Neural progenitor cell (in vitro differentiated cells): ENCODE measurements around the gene PLA2G5. TPM values are rescaled to one million over a fixed set of nuclear protein-coding genes. Genes with fewer than 3 reads are reported as not detected.

Experiments
- DNase-seq: peaks from one replicate; pipeline ENCODE4 v3.0.0-alpha.2; 2016; ENCODE audit warnings: low spot score
- H2AFZ ChIP-seq: fragments of 200-600 bp; sonication (generic); replicated peaks from 2 replicates; pipeline ENCODE4 v1.6.1; 2016; ENCODE audit warnings: antibody characterized with exemption
- H3F3A ChIP-seq: fragments of 200-600 bp; sonication (generic); 2 replicates; pipeline ENCODE4 v1.6.1; 2016; ENCODE audit warnings: antibody characterized with exemption, low read depth
- H3K27ac ChIP-seq: fragments of 200-600 bp; sonication (generic); 2 replicates; pipeline ENCODE4 v1.5.1; 2016; ENCODE audit warnings: mild to moderate bottlenecking
- H3K27me3 ChIP-seq: fragments of 200-600 bp; sonication (generic); 2 replicates; pipeline ENCODE4 v1.6.1; 2016; ENCODE audit warnings: mild to moderate bottlenecking, moderate library complexity
- H3K36me3 ChIP-seq: fragments of 200-600 bp; sonication (generic); 2 replicates; pipeline ENCODE4 v1.5.1; 2016
- H3K4me1 ChIP-seq: fragments of 200-600 bp; sonication (generic); 2 replicates; pipeline ENCODE4 v1.6.1; 2016; ENCODE audit warnings: mixed run types
- H3K4me2 ChIP-seq: fragments of 200-600 bp; sonication (generic); 2 replicates; pipeline ENCODE4 v1.6.1; 2016
- H3K4me3 ChIP-seq: fragments of 200-600 bp; sonication (generic); 2 replicates; pipeline ENCODE4 v1.5.1; 2016
- H3K79me2 ChIP-seq: fragments of 200-600 bp; sonication (generic); 2 replicates; pipeline ENCODE4 v1.6.1; 2016; ENCODE audit warnings: low read depth
- H3K9ac ChIP-seq: fragments of 200-600 bp; sonication (generic); 2 replicates; pipeline ENCODE4 v1.6.1; 2016
- H3K9me3 ChIP-seq: fragments of 200-600 bp; sonication (generic); 2 replicates; pipeline ENCODE4 v1.5.1; 2016; ENCODE audit warnings: low read depth
- H4K20me1 ChIP-seq: fragments of 200-600 bp; sonication (generic); 2 replicates; pipeline ENCODE4 v1.6.1; 2016; ENCODE audit warnings: low read depth
- H3K27ac Mint-ChIP-seq: 3 replicates; pipeline ENCODE4 v1.8.0; 2021; ENCODE audit warnings: mixed read lengths
- H3K27me3 Mint-ChIP-seq: 2 replicates; pipeline ENCODE4 v1.8.0; 2022; ENCODE audit warnings: low read depth, mild to moderate bottlenecking, inconsistent platforms, moderate library complexity, mixed read lengths; ENCODE audit not compliant: insufficient read depth
- H3K36me3 Mint-ChIP-seq: 3 replicates; pipeline ENCODE4 v1.8.0; 2021; ENCODE audit warnings: mixed read lengths
- H3K4me1 Mint-ChIP-seq: 3 replicates; pipeline ENCODE4 v1.8.0; 2021; ENCODE audit warnings: mixed read lengths
- H3K4me3 Mint-ChIP-seq: 3 replicates; pipeline ENCODE4 v1.8.0; 2021; ENCODE audit warnings: mild to moderate bottlenecking, moderate library complexity, mixed read lengths
- H3K9me3 Mint-ChIP-seq: 3 replicates; pipeline ENCODE4 v1.8.0; 2020; ENCODE audit warnings: mixed read lengths
- CTCF ChIP-seq: fragments of 200-600 bp; sonication (generic); IDR thresholded peaks from 2 replicates; pipeline ENCODE4 v1.5.1; 2017; ENCODE audit warnings: antibody characterized with exemption, mild to moderate bottlenecking
- EZH2 ChIP-seq: fragments of 200-600 bp; sonication (generic); IDR thresholded peaks from 2 replicates; pipeline ENCODE4 v1.6.1; 2017; ENCODE audit warnings: antibody characterized with exemption, mild to moderate bottlenecking, moderate library complexity
- EZH2phosphoT487 ChIP-seq: fragments of 200-600 bp; sonication (generic); IDR thresholded peaks from 2 replicates; pipeline ENCODE4 v1.6.1; 2017; ENCODE audit warnings: antibody characterized with exemption
- total RNA-seq: library from RNA; depleted of rRNA; stranded (reverse); fragments of >200 nt; gene quantifications from 2 replicates; pipeline ENCODE4 v1.2.3, GENCODE V29; 2015; ENCODE audit warnings: low replicate concordance

The PLA2G5 gene
- total RNA-seq, 1 donor from 2014 or later: not detected

DNA sequence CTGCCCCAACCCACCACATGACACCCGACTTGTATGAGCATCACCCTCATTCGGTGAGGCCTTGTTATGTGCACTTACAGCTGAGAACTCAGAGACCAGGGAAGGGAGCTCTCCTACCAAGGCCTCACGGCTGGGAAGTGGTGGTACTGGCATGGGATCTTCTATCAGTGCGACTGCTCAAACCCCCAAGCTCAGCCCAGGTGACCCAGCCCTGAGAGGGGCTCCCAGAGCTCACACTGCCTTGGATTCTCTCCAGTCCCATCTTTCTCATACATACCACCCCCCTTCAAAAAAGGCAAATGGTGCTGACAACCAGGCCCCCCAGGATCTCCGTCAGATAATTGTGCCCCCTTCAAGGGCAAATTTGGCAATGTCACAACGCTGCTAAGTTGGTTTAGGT lies 68.4 kb downstream of the PLA2G5 start:
- Mint-ChIP-seq H3K36me3 (no peaks in the 10 kb centered on the region), H3K27ac (no peak overlapping the region)
- H3K36me3 ChIP-seq: no peaks in the 10 kb centered on the region

DNA sequence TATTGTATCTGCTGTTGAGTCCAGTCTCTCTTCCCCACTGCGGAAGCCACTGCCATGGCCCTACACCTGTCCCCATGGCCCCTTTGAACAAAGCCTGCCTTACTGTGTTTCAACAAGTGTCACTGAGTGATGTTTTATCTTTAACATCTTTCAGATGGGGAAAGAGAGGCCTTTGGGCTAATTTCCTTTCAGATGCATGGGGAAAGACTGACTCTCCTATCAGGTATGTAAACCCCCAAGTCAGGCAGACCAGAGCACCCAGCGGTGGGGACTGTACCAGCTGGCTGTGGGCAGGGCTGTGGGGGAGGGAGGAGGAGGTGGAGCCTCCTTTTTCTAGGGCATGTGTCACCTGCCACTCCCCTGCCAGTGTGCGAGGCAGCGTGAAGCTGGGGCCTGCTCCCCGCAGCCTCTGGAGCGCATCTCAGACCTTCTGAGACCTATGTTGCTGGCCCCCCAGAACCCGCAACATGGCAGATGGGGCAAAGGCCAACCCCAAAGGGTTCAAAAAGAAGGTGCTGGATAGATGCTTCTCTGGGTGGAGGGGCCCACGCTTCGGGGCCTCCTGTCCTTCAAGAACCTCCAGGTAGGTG lies 69.1 kb downstream of the PLA2G5 start, which contains the start of gene PLA2G2F:
PLA2G2F (plus strand) TSS at position 363 of the 590 bp plus-strand sequence; CDS start at position 468, 105 bp downstream.
- Histone ChIP-seq H3K9me3 (no peaks in the 10 kb centered on the region), H3K27me3 (no peaks in the 10 kb centered on the region), H3F3A (no peaks in the 10 kb centered on the region), H3K4me3 (no peak within 1 kb of the TSS), H3K27ac (no peak within 1 kb of the TSS), H3K4me2 (no peak within 1 kb of the TSS), H3K4me1 (no peaks in the 10 kb centered on the region), H3K79me2 (no peaks in the 10 kb centered on the region), H4K20me1 (no peaks in the 10 kb centered on the region), H3K9ac (no peak within 1 kb of the TSS), H3K36me3 (no peaks in the 10 kb centered on the region), H2AFZ (no peak within 1 kb of the TSS)
- DNase-seq: no peak
- Mint-ChIP-seq H3K9me3 (no peaks in the 10 kb centered on the region), H3K27me3 (peaks cover 5% of the 10 kb centered on the region), H3K27ac (peak within 1 kb of the TSS; percentile 53), H3K4me3 (no peak within 1 kb of the TSS), H3K4me1 (no peaks in the 10 kb centered on the region), H3K36me3 (no peaks in the 10 kb centered on the region)
- TF ChIP-seq EZH2: no peak
- no peak for TF ChIP-seq EZH2phosphoT487
- no peak for TF ChIP-seq CTCF

More for the DNA sequence above, 68.4 kb downstream of the PLA2G5 start:
- no peaks in the 10 kb centered on the region for H4K20me1 ChIP-seq
- no peak overlapping the region for H3K27ac ChIP-seq
- H3K9me3 ChIP-seq: no peaks in the 10 kb centered on the region
- Mint-ChIP-seq H3K4me1 (no peaks in the 10 kb centered on the region), H3K9me3 (no peaks in the 10 kb centered on the region), H3K4me3 (no peak overlapping the region), H3K27me3 (peaks cover 5% of the 10 kb centered on the region)
- no peak overlapping the region for H3K9ac ChIP-seq
- no peak for DNase-seq
- no peak for TF ChIP-seq EZH2
- no peak for TF ChIP-seq EZH2phosphoT487
- no peak for TF ChIP-seq CTCF
- H3K79me2 ChIP-seq: no peaks in the 10 kb centered on the region
- no peak overlapping the region for H3K4me2 ChIP-seq
- no peak overlapping the region for H2AFZ ChIP-seq
- H3F3A ChIP-seq: no peaks in the 10 kb centered on the region
- H3K4me1 ChIP-seq: no peaks in the 10 kb centered on the region
- no peak overlapping the region for H3K4me3 ChIP-seq
- no peaks in the 10 kb centered on the region for H3K27me3 ChIP-seq

DNA sequence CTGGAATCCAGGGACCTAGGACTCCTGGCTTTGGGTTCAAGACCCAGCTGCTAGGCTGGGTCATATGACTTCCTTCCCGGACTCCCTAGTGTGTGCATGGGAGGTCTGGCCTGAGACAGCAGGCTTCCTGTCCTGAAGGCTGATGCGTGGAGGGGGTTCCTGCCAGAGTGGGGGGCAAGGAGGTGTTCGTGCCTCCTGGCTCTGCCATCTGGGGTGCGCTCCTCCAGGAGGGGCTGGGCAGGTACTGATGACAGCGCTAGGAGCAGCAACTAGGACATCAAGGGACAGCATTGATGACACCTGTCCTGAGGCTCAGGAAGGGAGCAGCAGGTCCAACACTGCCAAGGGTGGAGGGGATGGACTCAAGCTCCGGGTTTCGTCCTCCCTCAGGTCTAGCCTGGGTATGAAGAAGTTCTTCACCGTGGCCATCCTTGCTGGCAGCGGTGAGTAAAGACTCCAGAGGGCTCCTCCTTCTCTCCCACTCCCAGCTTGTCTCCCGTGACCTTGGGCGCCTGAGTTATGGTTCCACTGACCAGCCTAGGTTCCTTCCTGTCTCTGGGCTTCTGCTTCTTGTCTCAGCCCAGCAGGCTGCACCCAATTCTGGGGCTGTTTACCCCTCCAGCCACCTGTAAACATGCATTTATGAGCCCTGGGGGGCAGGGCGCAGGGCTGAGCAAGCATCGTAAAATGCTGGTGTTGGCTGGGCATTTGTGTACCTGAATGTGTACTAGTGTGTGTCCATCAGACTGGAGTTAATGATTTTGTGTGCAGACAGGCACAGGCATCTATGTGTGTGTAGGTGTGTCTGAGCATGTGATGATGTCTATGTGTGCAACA lies 70.0 kb downstream of the PLA2G5 start:
- H3K9me3 Mint-ChIP-seq: no peaks in the 10 kb centered on the region
- H3K36me3 Mint-ChIP-seq: no peaks in the 10 kb centered on the region
- H3K79me2 ChIP-seq: no peaks in the 10 kb centered on the region
- DNase-seq: no peak
- H3K4me3 Mint-ChIP-seq: peak overlapping the region; percentile 4
- H3K4me3 ChIP-seq: no peak overlapping the region
- H3K9ac ChIP-seq: no peak overlapping the region
- H3K9me3 ChIP-seq: no peaks in the 10 kb centered on the region
- H3K4me2 ChIP-seq: no peak overlapping the region
- H3K36me3 ChIP-seq: no peaks in the 10 kb centered on the region
- H3K27ac ChIP-seq: no peak overlapping the region
- TF ChIP-seq EZH2phosphoT487 (no peak), EZH2 (no peak), CTCF (no peak)
- H2AFZ ChIP-seq: no peak overlapping the region
- H4K20me1 ChIP-seq: no peaks in the 10 kb centered on the region
- no peaks in the 10 kb centered on the region for H3F3A ChIP-seq
- H3K4me1 ChIP-seq: no peaks in the 10 kb centered on the region
- no peaks in the 10 kb centered on the region for H3K4me1 Mint-ChIP-seq
- no peaks in the 10 kb centered on the region for H3K27me3 ChIP-seq
- no peak overlapping the region for H3K27ac Mint-ChIP-seq
- peaks cover 5% of the 10 kb centered on the region for H3K27me3 Mint-ChIP-seq
